IPS-18c (cell line): ENCODE data around the gene AUTS2.

ENCODE experiments used
- H3K4me3 ChIP-seq: 2 replicates; pipeline ENCODE4 v1.7.0; 2013; ENCODE audit warnings: low read depth, mild to moderate bottlenecking, low read length, moderate library complexity; ENCODE audit not compliant: insufficient read depth
- H3K9me3 ChIP-seq: one replicate; pipeline ENCODE4 v1.6.1; 2013; ENCODE audit warnings: mild to moderate bottlenecking, low read length, moderate library complexity; ENCODE audit not compliant: control insufficient read depth, insufficient read depth

The AUTS2 gene

GRCh38 chr7:70595755-70596597 lies 997.7 kb downstream of the AUTS2 start:
- Histone ChIP-seq H3K9me3 (no peaks in the 10 kb centered on the region), H3K4me3 (peak overlapping the region; percentile 48)

GRCh38 chr7:70596598-70596913 lies 998.3 kb downstream of the AUTS2 start:
- H3K4me3 ChIP-seq = peak overlapping the region; percentile 48
- no peaks in the 10 kb centered on the region for H3K9me3 ChIP-seq

- Histone ChIP-seq H3K9me3 (no peaks in the 10 kb centered on the region), H3K4me3 (peak overlapping the region; percentile 9; the same call in 1 of the 2 replicates)
Measured at GRCh38 chr7:70597066-70597465, 998.8 kb downstream of the AUTS2 start.

- no peak overlapping the region for H3K4me3 ChIP-seq
Measured at GRCh38 chr7:70598976-70599375, 1000.7 kb downstream of the AUTS2 start.

GRCh38 chr7:70599446-70600190 lies 1001.3 kb downstream of the AUTS2 start:
- Histone ChIP-seq H3K4me3 (no peak overlapping the region), H3K9me3 (no peaks in the 10 kb centered on the region)

More at GRCh38 chr7:70598976-70599375, 1000.7 kb downstream of the AUTS2 start:
- no peaks in the 10 kb centered on the region for H3K9me3 ChIP-seq

- Histone ChIP-seq H3K4me3 (no peak overlapping the region), H3K9me3 (no peaks in the 10 kb centered on the region)
Measured at GRCh38 chr7:70600993-70601392, 1002.7 kb downstream of the AUTS2 start.

- Histone ChIP-seq H3K9me3 (no peaks in the 10 kb centered on the region), H3K4me3 (no peak overlapping the region)
Measured at GRCh38 chr7:70602117-70602516, 1003.8 kb downstream of the AUTS2 start.

GRCh38 chr7:70607281-70607680 lies 1009.0 kb downstream of the AUTS2 start:
- Histone ChIP-seq H3K4me3 (no peak overlapping the region), H3K9me3 (no peaks in the 10 kb centered on the region)

- H3K9me3 ChIP-seq = no peaks in the 10 kb centered on the region
- no peak overlapping the region for H3K4me3 ChIP-seq
Measured at GRCh38 chr7:70607759-70608158, 1009.5 kb downstream of the AUTS2 start.

GRCh38 chr7:70608229-70608628 lies 1010.0 kb downstream of the AUTS2 start:
- no peak overlapping the region for H3K4me3 ChIP-seq
- H3K9me3 ChIP-seq = no peaks in the 10 kb centered on the region

- Histone ChIP-seq H3K9me3 (no peaks in the 10 kb centered on the region), H3K4me3 (no peak overlapping the region)
Measured at GRCh38 chr7:70612811-70613210, 1014.5 kb downstream of the AUTS2 start.

- H3K9me3 ChIP-seq = peaks cover 4% of the 10 kb centered on the region
- no peak overlapping the region for H3K4me3 ChIP-seq
Measured at GRCh38 chr7:70614237-70615045, 1016.2 kb downstream of the AUTS2 start.

- Histone ChIP-seq H3K4me3 (no peak overlapping the region), H3K9me3 (peaks cover 4% of the 10 kb centered on the region)
Measured at GRCh38 chr7:70615066-70615606, 1016.9 kb downstream of the AUTS2 start.

- Histone ChIP-seq H3K9me3 (peaks cover 4% of the 10 kb centered on the region), H3K4me3 (no peak overlapping the region)
Measured at GRCh38 chr7:70616211-70616610, 1017.9 kb downstream of the AUTS2 start.

- no peak overlapping the region for H3K4me3 ChIP-seq
- peaks cover 4% of the 10 kb centered on the region for H3K9me3 ChIP-seq
Measured at GRCh38 chr7:70616821-70617220, 1018.5 kb downstream of the AUTS2 start.

- peaks cover 4% of the 10 kb centered on the region for H3K9me3 ChIP-seq
- H3K4me3 ChIP-seq = no peak overlapping the region
Measured at GRCh38 chr7:70618020-70618551, 1019.8 kb downstream of the AUTS2 start.

- Histone ChIP-seq H3K4me3 (no peak overlapping the region), H3K9me3 (peaks cover 4% of the 10 kb centered on the region)
Measured at GRCh38 chr7:70619130-70619529, 1020.9 kb downstream of the AUTS2 start.
